DMS53 treated with DMSO at 0.1 percent for 48 hours (cell line): Measurements from ENCODE around the gene PHYH.
A peak's percentile ranks its signal among the peaks of the same experiment; 100 is the strongest.
"Not testable (repeated sequence)": the region's sequence is repeated elsewhere in the genome, so short reads cannot be mapped to it uniquely, and the experiment has no call there.

Source experiments
- DNase-seq: peaks from one replicate; lab custom pipeline; 2025; ENCODE audit not compliant: unreplicated experiment; lab: John Stamatoyannopoulos, UW

PHYH gene

DNA sequence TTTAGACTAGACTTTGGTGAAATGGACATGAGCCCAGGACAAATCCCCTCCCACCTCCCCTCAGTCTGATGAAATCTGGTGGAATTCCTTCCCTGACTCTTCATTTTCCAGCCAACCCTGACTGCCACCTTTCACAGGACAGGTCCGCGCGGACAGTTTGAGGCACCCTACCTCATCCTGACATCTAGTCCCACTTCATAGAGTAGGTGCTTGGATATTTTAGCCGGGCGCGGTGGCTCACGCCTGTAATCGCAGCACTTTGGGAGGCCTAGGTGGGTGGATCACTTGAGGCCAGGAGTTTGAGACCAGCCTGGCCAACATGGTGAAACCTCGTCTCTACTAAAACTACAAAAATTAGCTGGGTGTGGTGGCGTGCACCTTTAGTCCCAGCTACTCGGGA lies 23.7 kb downstream of the PHYH start:
- not testable (repeated sequence) for DNase-seq

DNA sequence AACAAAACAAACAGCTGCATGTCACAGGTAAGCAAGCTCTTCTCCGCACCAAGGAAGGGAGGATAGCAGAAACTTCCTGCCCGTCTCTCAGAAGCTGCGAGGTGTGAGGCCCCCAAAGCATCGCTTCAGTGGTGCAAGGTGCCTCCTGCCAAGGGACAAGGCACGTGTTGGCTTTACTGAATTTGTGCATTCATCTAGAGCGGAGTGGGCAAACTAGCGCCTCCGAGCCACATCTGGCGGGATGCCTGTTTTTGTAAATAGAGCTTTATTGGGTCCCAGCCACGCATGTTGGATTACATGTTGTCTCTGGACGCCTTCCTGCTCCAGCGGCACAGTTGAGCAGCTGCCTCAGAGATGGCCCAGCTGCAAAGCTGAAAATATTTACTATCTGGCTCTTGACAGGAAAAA lies 27.7 kb downstream of the PHYH start:
- peak; percentile 65 for DNase-seq

DNA sequence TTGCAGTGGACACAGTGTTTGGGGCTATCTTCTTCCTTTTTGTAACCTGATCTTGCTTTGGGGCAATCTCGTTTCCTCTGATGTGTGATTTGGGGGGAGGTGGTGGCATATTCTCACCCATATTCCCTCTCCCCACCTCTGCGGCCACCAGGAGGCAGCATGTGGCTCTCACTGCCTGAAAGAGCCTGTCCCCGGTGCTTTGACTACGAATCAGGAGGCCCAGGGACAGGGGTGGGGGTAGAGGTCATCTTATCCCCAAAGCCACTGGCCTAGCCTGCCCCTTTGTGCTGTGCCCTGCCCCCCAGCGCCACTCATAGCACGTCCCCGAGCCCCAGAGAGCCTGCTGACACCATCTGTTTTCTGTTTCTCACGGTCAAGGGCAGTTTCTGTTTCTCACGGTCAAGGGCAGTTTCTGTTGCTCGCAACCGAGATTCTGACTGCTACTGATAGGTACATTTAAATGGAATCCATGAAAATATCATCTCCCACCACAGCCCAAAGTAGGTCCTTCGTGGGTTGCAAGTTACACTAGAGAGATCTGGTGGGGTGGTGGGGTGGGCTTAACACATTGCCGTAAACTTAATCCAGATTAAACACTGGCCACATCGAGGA lies 28.2 kb downstream of the PHYH start:
- peak; percentile 73 for DNase-seq

DNA sequence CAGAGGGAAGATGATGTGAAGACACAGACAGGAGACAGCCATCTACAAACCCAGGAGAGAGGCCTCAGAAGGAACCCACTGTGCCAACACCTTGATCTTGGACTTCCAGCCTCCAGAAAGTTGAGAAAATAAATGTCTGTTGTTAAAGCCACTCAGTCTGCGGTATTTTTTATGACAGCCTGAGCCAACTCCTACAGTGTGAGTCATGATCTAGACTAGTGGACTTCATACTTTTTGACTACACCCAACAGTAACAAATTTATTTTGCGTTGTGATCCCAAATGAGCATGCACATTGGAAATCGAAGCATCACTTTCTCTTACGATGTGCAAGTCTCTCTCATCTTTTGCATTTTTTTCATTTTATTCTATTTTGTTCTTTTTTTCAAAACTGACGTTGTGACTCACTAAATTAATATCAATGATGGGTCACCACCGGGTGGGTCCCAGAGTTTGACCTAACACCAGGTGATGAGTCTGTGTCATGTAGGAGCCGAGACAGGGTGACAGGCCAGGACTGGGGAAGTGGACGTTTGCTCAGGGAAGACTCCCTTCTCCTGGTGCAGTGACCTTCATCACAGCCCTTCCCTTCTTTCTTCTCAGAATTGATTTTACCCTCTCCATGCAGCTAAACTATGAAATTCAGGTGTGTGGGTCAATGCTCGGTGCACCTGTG lies 28.9 kb downstream of the PHYH start:
- DNase-seq, result no peak

DNA sequence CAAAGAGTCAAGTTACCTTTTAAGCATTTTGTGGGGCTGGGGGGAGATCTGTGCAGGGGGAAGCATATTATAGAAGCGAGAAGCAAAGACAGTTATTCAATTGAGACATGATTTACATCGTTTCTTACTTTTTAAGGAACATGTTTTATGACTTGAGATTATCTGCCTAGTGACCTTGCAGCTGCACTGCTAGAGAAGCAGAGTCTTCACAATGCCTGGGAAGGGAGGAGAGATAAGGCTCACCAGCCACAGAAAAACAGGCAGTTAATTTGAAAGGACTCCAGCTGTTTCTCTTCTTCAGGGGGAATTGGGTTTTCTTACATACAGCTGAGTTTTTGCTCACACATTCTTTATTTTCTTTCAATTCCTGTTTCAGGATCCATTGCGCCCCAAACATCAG lies 31.0 kb downstream of the PHYH start:
- DNase-seq, result no peak

DNA sequence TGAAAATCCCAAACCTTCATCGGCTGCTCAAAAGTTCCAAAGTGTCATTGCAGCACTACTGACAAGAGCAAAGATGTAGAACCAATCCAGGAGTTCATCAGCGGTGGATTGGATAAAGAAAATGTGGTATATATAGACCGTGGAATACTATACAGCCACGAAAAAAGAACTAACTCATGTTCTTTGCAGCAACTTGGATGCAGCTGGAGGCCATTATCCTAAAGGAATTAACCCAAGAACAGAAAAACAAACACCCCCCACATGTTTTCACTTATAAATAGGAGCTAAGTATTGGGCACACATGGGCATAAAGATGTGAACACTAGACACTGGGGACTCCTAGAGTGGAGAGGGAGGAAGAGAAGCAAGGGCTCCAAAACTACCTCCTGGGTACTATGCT lies 31.6 kb downstream of the PHYH start:
- no peak for DNase-seq

DNA sequence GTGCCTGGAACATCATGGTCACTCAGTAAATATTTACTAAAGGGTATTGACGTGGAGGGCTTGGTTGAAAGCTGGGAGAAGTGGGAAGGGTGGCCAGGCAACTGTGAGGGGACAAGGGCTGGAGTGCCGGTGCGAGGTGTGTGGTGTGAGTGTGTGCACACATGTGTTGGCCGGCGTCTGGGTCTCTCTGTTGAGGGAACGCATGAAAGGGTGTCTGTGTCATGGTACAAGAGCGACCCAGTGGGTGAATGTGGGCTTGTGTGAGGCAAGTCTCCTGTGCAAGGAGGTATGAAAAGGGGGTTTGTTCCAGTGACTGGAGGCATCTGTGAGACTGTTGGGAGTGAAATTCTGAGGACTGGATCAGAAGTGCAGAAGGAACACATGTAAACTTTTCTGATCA lies 36.3 kb downstream of the PHYH start:
- DNase-seq, result no peak

DNA sequence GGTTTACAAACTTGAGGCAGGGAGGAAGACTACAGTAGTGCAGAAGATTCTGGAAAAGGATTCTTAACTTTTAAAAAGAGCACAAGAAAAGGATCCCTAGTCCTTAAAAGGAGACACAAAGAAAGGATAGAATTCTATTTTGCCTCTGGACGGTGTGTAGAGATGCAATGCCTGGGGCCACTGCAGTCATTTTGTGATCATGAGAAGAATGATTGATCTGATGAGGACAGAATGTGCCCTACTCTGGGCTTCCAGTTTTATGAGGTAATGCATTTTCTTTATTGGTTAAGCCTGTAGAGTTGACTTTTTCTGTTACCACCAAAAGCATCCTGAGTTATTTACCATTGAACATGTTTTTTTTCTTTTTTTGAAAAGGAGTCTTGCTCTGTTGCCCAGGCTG lies 37.4 kb downstream of the PHYH start:
- DNase-seq, result no peak

DNA sequence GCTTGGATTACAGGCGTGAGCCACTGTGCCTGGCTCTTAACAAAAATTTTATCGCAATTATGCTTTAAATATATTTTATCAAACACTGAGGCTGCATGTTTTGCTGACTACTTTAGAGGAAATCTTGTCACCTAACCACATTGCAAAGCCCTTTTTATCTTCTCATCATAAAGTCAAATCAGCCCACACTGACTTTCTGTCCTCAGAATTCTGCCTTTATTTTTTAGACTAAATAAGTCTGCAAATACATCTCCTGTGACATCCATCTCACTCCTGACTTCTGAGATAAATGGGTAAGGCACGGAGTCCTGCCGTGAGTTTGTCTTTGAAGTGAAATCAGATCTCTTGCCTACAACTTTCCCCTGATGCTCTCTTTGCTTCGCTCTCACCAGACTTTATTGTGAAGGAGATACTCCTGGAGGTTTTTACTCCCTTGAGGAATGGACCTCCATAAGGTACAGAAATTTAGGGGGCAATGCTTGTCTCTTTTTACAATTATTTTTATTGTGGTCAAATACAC lies 42.2 kb downstream of the PHYH start:
- DNase-seq, result no peak

DNA sequence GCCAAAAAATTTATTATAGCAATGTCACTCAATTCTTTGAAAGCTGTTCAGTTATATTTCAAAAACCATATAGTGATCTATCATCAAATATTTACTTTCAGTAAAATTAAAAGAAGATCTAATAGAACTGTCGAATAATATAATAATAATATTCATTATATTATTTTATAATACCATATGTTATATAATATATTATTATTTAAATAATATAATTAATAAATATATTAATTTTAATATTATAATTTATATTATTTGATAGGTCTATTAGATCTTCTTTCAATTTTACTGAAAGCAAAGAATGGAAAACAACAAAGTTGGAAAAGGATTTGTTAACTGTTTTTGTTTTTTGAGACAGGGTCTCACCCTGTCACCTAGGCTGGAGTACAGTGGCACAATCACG lies 43.2 kb downstream of the PHYH start:
- DNase-seq, result no peak

DNA sequence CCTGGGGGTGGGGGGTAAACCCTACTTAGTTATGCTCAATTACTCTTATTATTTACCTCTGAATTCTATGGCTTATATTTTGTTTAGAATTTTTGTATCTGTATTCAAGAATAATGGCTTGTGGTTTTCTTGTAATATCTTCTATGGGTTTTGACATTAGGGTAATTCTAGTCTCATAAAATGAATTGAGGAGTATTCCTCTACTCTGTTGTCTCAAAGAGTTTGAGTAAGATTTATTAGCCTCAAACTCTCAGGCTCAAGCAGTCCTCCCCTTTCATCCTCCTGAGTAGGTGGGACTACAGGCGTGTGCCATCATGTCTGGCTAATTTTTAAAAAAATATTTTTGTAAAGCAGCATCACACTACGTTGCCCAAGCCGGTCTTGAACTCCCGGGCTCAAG lies 46.1 kb downstream of the PHYH start:
- DNase-seq, result no peak

DNA sequence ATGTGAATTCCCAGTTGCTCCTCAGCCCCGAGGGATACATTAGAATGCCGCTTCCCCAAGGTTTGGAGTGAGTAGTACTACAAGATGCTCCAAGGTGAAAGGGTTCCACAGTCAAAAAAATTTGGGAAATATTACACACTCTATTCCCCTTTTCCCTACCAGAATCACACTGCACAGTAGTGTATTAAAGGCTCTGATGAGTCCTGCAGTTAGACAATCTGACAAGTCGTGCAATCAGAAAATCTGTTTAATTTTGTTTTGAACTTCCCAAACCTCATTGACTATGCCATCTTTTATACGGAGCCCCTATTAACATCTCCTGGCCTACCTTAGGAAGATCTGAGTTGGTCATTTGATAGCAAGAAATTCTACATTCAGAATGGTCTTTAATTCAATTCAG lies 52.1 kb downstream of the PHYH start:
- DNase-seq, result no peak

DNA sequence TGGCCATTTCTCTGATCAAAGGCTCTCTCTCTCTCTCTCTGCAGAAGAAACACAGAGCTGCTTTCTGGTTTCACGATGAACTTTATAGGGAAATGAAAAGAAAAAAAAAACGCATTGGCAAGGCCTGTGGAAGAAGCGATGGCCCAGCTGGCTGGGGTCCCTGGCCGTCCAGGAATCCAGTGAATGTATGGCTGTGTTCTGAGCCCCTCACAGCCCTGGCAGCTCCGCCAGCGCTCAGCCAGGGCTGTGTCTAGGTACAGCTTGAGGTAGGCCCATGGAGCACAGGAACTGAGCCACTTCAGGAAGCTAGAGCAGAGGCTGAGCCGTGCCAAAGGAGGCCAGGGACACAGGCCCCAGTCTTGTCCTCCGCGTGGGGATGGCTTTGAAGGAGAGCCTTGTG lies 52.6 kb downstream of the PHYH start:
- no peak for DNase-seq

DNA sequence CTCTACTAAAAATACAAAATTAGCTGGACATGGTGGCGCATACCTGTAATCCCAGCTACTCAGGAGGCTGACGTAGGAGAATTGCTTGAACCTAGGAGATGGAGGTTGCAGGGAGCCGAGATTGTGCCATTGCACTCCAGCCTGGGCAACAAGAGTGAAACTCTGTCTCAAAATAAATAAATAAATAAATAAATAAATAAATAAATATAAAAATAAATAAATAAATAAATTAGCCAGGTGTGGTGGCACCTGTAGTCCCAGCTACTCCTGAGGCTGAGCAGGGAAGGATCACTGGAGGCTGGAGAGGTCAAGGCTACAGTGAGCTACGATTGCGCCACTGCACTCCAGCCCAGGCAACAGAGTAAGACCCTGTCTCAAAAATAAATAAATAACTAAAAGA lies 57.6 kb downstream of the PHYH start:
- DNase-seq, result not testable (repeated sequence)

DNA sequence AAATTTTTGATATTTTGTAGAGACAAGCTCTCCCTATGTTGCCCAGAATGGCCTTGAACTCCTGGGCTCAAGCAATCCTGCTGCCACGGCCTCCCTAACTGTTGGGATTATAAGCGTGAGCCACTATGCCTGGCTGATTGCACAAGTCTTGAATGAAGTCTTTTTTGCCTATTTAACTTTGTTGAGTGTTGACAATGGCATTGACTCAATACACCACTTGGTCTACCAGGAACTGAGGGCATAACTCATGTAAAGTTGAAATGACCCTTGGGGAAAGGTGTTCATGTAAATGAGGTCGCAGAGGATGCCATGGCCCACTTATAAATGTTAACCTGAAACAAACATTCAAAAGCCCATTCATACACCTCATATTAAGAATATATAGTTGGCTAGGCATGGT lies 58.3 kb downstream of the PHYH start:
- DNase-seq, result no peak

DNA sequence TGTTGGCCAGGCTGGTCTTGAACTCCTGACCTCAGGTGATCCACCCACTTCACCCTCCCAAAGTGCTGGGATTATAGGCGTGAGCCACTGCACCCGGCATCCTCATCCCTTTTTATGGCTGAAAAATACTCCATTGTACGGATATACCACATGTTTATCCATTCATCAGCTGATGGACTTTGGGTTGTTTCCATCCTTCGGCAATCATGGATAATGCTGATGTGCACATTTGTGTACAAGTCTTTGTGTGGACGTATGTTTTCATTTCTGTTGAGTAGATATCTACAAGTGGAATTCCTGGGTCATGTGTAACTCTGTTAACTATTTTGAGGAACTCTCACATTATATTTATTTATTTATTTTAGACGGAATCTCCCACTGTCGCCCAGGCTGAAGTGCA lies 59.9 kb downstream of the PHYH start:
- DNase-seq, result no peak

DNA sequence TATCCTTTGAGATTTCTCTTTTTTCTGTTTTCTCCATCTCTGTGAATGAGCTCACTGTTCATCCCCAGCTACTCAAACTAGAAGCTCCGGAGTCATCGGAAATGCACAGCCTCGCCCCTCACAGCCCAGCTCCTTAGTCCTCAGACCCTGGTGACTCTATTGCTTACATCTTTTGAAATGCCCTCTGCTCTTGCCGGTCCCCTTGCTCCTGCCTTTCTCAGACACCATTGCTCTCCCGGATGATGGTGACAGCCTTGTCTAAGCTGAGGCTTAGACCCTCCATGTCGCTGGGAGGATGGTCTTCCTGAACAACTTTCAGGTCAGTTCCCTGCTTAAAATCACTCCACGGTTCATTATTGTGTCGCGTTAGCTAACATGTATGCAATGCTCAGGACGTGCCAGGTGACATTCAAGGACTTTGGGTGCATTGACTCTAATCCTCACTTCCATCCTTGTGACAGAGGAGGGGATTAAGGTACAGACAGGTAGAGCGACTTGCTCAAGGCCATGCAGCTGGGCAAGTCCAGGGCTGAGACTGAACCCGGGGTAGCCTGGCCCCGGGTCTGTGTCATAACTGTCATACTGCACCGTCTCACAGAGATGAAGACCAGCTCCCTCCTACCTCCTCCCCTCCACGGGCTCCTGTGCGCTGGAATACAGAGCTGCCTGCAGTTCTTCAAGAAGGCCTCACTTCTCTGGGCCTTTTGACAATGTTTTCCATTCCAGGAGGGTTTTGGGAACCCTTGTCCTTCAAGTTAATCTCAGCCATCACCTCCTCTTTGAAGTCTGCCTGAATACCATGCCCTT lies 61.4 kb downstream of the PHYH start:
- no peak for DNase-seq

DNA sequence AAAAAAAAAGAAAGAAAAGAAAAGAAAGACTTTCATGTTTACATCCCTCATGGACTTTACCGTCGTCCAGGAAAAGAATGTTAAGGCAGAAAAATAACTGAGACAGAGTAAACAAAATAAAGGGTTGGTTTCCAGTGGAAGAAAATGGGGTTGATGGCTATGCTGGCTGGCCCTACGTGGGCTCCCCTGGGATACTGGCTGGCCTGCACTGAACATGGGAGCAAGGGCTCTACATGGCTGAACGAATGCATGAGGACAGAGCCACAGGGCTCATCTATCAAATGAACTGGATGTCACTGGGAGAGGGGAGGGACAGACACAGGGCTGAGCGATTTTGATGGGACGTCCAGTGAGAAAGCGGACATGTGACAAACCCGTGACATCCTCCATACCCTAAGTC lies 63.2 kb downstream of the PHYH start:
- no peak for DNase-seq

DNA sequence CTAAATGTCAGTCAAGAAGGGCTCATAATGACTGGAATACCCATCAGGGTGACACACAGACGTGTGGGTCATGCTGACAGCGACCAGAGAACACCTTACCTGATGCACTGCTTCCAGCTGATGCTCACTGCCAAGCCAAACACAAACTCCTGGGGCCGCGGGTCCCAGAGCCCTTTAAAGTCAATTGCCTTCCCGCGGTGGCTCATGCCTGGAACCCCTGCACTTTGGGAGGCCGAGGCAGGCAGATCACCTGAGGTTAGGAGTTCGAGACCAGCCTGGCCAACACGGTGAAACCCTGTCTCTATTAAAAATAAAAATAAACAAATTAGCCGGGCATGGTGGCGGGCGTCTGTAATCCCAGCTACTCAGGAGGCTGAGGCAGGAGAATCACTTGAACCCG lies 65.1 kb downstream of the PHYH start:
- not testable (repeated sequence) for DNase-seq

DNA sequence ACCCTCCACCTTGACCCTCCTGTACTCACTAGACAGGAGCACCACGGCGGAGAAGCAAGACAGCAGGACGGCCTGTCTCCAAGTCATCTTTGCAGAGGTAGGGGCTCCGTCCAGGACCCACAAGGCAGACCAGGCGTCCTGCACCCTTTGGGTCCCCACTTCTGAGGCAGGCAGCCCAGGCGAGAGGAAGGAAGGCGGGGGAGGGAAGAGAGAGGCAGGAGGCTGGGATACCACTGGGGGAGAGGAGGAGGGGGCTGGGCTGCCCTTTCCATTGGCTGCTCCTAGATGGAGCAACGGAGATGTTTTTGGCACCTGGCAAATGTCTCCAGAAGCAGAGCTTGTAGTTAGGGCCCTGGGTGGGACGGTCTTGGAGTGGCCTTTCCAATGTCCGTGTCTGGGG lies 65.7 kb downstream of the PHYH start, which contains the start of gene UCMA:
TSS of gene UCMA (minus strand) at position 203 of the 400 bp plus-strand sequence. CDS start at position 87, 116 bp downstream.
- DNase-seq, result no peak

DNA sequence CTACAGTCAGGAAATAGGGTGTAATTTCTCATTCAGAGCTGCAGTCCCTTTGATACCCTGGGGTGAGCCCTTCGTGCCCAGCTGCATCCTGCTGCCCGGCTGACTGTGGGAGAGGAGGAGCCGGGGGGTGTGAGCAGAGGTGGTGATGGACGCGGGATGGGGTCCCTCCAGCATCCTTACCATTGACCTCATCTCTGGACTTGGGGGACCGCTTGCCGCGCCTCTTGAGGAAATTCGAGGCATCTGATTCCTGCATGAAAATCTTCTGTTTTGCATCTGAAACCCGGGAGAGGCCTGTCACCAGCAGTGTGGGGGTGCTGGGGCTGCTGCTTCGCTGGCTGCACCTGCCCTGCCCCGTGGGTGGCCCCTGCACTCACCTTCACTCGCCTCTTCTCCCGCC lies 66.5 kb downstream of the PHYH start:
- no peak for DNase-seq

DNA sequence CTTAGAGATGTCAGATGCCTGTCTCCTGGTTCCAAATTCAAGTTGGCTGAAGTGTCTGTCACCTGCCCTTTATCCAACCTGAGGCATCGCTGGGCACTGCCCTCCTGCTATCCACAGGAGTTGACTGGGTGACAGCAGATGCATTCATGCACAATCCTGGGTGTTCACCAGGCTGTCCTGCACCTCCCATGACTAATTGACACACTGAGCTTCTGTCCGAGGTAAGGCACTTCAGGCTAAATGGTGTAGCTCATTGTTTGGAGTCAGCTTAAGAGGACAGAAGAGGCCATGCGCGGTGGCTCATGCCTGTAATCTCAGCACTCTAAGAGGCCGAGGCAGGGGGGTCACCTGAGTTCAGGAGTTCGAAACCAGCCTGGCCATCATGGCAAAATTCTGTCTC lies 68.1 kb downstream of the PHYH start:
- DNase-seq, result peak; percentile 14
